Retinal pigment epithelial cell (primary cell): Measurements from ENCODE around the gene SEMA7A.

Source experiments
- DNase-seq: peaks from one replicate; pipeline ENCODE4 v3.0.0-alpha.2; 2010; ENCODE audit warnings: low read depth
- H3K4me3 ChIP-seq: 2 replicates; pipeline ENCODE4 v1.5.1; 2011; ENCODE audit warnings: mild to moderate bottlenecking, low read length, control low read depth, moderate library complexity
- CTCF ChIP-seq: conservative IDR thresholded peaks from 2 replicates; pipeline ENCODE4 v1.5.1; 2011; ENCODE audit warnings: low read depth, low read length, control low read depth, inconsistent platforms

The SEMA7A gene

GRCh38 chr15:74421302-74422245 lies 12.2 kb downstream of the SEMA7A start:
- TF ChIP-seq CTCF: no peak
- no peak overlapping the region for H3K4me3 ChIP-seq
- no peak for DNase-seq

GRCh38 chr15:74420193-74420905 lies 13.4 kb downstream of the SEMA7A start:
- no peak overlapping the region for H3K4me3 ChIP-seq
- TF ChIP-seq CTCF: no peak
- DNase-seq: no peak

GRCh38 chr15:74419432-74419831 lies 14.3 kb downstream of the SEMA7A start:
- no peak for DNase-seq
- no peak overlapping the region for H3K4me3 ChIP-seq

GRCh38 chr15:74418575-74419338 lies 15.0 kb downstream of the SEMA7A start:
- no peak for TF ChIP-seq CTCF
- DNase-seq: no peak
- no peak overlapping the region for H3K4me3 ChIP-seq

More at GRCh38 chr15:74419432-74419831, 14.3 kb downstream of the SEMA7A start:
- TF ChIP-seq CTCF: no peak

- TF ChIP-seq CTCF: no peak
- DNase-seq: no peak
- no peak overlapping the region for H3K4me3 ChIP-seq
Observed at GRCh38 chr15:74417670-74418069, 16.1 kb downstream of the SEMA7A start.

- no peak for TF ChIP-seq CTCF
- no peak for DNase-seq
- H3K4me3 ChIP-seq: no peak overlapping the region
Observed at GRCh38 chr15:74417225-74417624, 16.5 kb downstream of the SEMA7A start.
